GM19240 (cell line): Measurements from ENCODE around the gene KCNQ5.

Experiments
- DNase-seq: peaks from one replicate; pipeline ENCODE4 v3.0.0; 2011; ENCODE audit warnings: low spot score; ENCODE audit not compliant: insufficient read length

KCNQ5 gene

GRCh38 chr6:73236144-73236750 is 614.4 kb downstream of the KCNQ5 start:
- DNase-seq, result no peak

DNA sequence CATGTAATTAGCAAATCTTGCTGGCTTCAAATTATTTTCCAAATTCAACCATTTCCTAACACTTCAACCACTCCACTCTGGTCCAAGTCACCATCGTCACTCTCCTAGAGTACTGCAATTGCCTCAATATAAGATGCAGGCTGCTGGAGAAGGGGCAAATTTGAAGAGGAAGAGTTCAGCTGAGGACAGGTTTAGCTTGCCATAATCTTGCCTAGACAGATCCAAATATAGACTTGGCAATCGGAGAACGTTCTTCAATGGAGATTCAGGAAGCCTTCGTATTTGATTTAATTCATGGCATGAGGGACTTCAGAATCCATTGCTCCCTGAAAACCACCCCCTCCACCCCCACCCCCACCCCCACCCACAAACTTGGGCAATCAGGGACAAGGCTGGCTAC is 618.9 kb downstream of the KCNQ5 start:
- DNase-seq, result no peak

DNA sequence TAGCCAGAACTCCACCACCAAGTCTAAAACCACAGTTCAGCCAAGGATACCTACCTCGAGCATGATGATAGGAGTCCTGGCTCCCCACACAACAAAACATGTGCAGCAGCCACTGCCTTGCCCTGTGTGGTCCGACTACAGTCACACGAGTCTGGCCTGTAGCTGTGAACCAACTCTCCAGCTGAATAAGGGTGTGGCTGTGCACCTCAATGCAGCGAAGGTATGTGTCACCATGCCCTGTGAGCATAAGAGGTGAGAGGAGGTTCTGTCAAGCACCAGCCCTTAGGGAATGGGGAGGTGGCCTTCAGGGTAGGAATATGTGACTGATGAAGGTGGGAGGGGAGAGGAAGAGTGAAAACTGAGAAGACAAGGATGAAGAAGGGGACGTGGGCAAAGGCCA is 620.1 kb downstream of the KCNQ5 start:
- DNase-seq, result no peak
